Heart left ventricle (tissue), 16 donors: ENCODE results near the gene ZC3H18. TPM values are rescaled to one million over a fixed set of nuclear protein-coding genes. Genes with fewer than 3 reads are reported as not detected.

Experiments used
- ATAC-seq, 4 donors: fragments of 200-7000 bp; cut with Tn5 transposase; one replicate each; pipeline ENCODE4 v1.9.1; 2020 to 2022; ENCODE audit warnings: moderate library complexity in 4 of 4, mild to moderate bottlenecking in 3 of 4, moderate number of reproducible peaks in 1 of 4
- DNase-seq, 5 donors: peaks; one replicate each; pipeline ENCODE4 v3.0.0-alpha.2; 2020
- H3K27ac ChIP-seq, 12 donors: fragments of 200-600 bp; sonication (generic) in 4 of 12; one replicate each; pipeline versions ENCODE4 v1.5.0 to v1.8.0; 2016 to 2022; ENCODE audit warnings: mild to moderate bottlenecking in 2 of 12
- H3K27me3 ChIP-seq, 9 donors: fragments of 200-600 bp; sonication (generic) in 2 of 9; one replicate each; pipeline versions ENCODE4 v1.5.1 to v1.8.0; 2016 to 2022; ENCODE audit warnings: mild to moderate bottlenecking in 3 of 9
- H3K36me3 ChIP-seq, 9 donors: fragments of 200-600 bp; sonication (generic) in 2 of 9; one replicate each; pipeline versions ENCODE4 v1.5.0 to v1.8.0; 2018 to 2022; ENCODE audit warnings: mild to moderate bottlenecking in 2 of 9
- H3K4me1 ChIP-seq, 12 donors: fragments of 200-600 bp; sonication (generic) in 4 of 12; one replicate each; pipeline versions ENCODE4 v1.5.0 to v1.8.0; 2016 to 2022; ENCODE audit warnings: mild to moderate bottlenecking in 3 of 12
- H3K4me3 ChIP-seq, 12 donors: fragments of 200-600 bp; sonication (generic) in 4 of 12; one replicate each; pipeline versions ENCODE4 v1.5.0 to v1.8.0; 2017 to 2022; ENCODE audit warnings: mild to moderate bottlenecking in 9 of 12, moderate library complexity in 4 of 12
- H3K9me3 ChIP-seq, 12 donors: fragments of 200-600 bp; sonication (generic) in 4 of 12; one replicate each; pipeline versions ENCODE4 v1.5.0 to v1.8.0; 2016 to 2022; ENCODE audit warnings: mild to moderate bottlenecking in 1 of 12
- POLR2A ChIP-seq, 2 donors: fragments of 450-650 bp; IDR thresholded peaks; one replicate each; pipeline ENCODE4 v1.6.1; 2017; ENCODE audit warnings: antibody characterized with exemption in 2 of 2, mild to moderate bottlenecking in 2 of 2, moderate library complexity in 2 of 2
- WGBS, 4 donors: extraction: QIAGEN DNeasy Blood & Tissue Kit in 2 of 4; methylation state at CpG; one replicate each; pipeline versions ENCODE4 v1.1.5 to v1.1.7; 2013 to 2018; 5-methylcytosine and 5-hydroxymethylcytosine counted together
- intact Hi-C, 10 donors: fragments of 100-400 bp; cut with DNase I; formaldehyde crosslinking; loops; one replicate each; pipeline versions ENCODE4 v1.11.1 to v1.14.2; 2022
- polyA plus RNA-seq, 2 donors: library from polyadenylated mRNA; stranded (reverse); fragments of 200-250 nt; gene quantifications; one replicate each; pipeline ENCODE4 v1.2.3, GENCODE V29; 2013
- total RNA-seq, 9 donors: library from RNA; depleted of rRNA in 2 of 9; stranded (reverse); fragments of >200 nt in 2 of 9; fragmentation: NEBNext Ultra II Directional in 3 of 9; extraction: Animal tissue kit (Norgen Biotek cat#: 25700) in 3 of 9; gene quantifications; one replicate each; pipeline versions ENCODE4 v1.1.0 to v1.2.4, GENCODE V29; 2016 to 2023
- TF ChIP-seq, protein P1 (sequence below), 12 donors: fragments of 200-600 bp; sonication (generic) in 4 of 12; IDR thresholded peaks; one replicate each; pipeline versions ENCODE4 v1.5.0 to v1.8.0; 2018 to 2022; ENCODE audit warnings: antibody characterized with exemption in 12 of 12, mild to moderate bottlenecking in 5 of 12
- donor health status: ischemic (EF 13 %, LVEDD 7.1; RV severe dilation, severe dysfunction).
- donor health status: healthy with polysubstance abuse.
- donor health status: DM: no; HTN: yes; CAD: no.
- donor health status: DM: no; HTN: no; CAD: no.
- donor health status: ischemic (EF 25% LVEDD 6.9; RV normal size, moderate dysfunction).
- donor health status: ischemic (EF 25% LVEDD 5.7; RV mildly dilated, moderate dysfunction).
- donor health status: healthy.
- donor health status: DM: yes; HTN: yes; CAD: no.
- donor health status: ischemic (EF 35%, LVEDD 5.7; RV mildly dilated, moderate dysfunction).
- donor health status: nonischemic (EF 11% LVEDD 7.7; RV severe dilation, severe dysfunction).
- donor health status: DM: yes; HTN: yes; CAD: no.
- donor health status: PGD.
- donor health status: ischemic (EF 29% LVEDD 5.4; RV normal size, mild dysfunction).
- donor health status: nonischemic (EF 23%, LVEDD 6.1; RV moderate dilation, normal function).

The ZC3H18 gene
- total and polyA plus RNA-seq, 11 donors: 8.4 to 28.4 (median 21.9) TPM

DNA sequence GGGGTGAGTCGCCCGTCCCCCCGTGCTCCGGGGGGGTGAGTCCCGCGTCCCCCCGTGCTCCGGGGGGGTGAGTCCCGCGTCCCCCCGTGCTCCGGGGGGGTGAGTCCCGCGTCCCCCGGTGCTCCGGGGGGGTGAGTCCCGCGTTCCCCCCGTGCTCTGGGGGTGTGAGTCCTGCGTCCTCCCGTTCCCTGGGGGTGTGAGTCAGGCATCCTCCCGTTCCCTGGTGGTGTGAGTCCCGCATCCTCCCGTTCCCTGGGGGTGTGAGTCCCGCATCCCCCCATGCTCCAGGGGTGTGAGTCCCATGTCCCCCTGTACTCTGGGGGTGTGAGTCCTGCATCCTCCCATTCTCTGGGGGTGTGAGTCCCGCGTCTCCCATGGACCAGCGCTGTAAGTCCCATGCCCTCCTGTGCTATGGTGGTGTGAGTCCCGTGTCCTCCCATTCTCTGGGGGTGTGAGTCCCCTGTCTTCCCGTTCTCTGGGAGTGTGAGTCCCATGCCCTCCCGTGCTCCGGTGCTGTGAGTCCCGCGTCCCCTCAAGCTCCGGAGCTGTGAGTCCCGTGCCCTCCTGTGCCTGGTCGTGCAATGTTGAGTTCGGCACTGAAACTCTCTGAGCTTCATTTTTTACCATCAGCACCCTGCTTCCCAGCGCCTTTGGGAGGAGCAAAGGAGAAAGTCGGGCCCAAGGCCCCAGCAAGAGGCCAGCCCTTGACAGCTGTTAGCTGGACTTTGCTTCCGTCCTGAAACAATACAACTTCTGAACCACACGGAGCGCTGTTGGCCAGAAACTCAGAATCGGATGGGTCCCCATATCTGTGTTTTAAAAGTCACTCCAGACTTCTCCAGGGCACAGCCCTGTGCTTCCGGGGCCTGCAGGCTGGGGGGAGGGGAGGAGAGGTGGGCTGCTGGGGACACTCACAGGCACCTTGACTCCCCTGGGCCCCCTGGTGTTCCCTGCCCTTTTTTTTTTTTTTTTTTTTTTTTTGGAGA is 11.5 kb upstream of the ZC3H18 start:
- intact Hi-C loops: no loop called here
- TF ChIP-seq POLR2A (IDR thresholded peaks at IDR 0.05): no peak
- TF ChIP-seq, protein P1, sequence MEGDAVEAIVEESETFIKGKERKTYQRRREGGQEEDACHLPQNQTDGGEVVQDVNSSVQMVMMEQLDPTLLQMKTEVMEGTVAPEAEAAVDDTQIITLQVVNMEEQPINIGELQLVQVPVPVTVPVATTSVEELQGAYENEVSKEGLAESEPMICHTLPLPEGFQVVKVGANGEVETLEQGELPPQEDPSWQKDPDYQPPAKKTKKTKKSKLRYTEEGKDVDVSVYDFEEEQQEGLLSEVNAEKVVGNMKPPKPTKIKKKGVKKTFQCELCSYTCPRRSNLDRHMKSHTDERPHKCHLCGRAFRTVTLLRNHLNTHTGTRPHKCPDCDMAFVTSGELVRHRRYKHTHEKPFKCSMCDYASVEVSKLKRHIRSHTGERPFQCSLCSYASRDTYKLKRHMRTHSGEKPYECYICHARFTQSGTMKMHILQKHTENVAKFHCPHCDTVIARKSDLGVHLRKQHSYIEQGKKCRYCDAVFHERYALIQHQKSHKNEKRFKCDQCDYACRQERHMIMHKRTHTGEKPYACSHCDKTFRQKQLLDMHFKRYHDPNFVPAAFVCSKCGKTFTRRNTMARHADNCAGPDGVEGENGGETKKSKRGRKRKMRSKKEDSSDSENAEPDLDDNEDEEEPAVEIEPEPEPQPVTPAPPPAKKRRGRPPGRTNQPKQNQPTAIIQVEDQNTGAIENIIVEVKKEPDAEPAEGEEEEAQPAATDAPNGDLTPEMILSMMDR (IDR thresholded peaks at IDR 0.05): peak; percentile 21 to 59 (median 46)
- H3K36me3 ChIP-seq: no peaks in the 10 kb centered on the region
- WGBS, 4 donors: 47 to 55% (median 50%) methylated on average over 22 to 45 of the region's 45 CpGs
- no peak overlapping the region for H3K27ac ChIP-seq
- peaks cover 0 to 16% (median 4%) of the 10 kb centered on the region in 12 donors for H3K4me1 ChIP-seq
- ATAC-seq: peak in 3 of 4 donors; percentile 69 to 80 (median 77)
- no peaks in the 10 kb centered on the region for H3K9me3 ChIP-seq
- no peak overlapping the region for H3K4me3 ChIP-seq
- DNase-seq: peak; percentile 70 to 88 (median 81)
- H3K27me3 ChIP-seq: peaks cover 0 to 48% (median 2%) of the 10 kb centered on the region in 9 donors

DNA sequence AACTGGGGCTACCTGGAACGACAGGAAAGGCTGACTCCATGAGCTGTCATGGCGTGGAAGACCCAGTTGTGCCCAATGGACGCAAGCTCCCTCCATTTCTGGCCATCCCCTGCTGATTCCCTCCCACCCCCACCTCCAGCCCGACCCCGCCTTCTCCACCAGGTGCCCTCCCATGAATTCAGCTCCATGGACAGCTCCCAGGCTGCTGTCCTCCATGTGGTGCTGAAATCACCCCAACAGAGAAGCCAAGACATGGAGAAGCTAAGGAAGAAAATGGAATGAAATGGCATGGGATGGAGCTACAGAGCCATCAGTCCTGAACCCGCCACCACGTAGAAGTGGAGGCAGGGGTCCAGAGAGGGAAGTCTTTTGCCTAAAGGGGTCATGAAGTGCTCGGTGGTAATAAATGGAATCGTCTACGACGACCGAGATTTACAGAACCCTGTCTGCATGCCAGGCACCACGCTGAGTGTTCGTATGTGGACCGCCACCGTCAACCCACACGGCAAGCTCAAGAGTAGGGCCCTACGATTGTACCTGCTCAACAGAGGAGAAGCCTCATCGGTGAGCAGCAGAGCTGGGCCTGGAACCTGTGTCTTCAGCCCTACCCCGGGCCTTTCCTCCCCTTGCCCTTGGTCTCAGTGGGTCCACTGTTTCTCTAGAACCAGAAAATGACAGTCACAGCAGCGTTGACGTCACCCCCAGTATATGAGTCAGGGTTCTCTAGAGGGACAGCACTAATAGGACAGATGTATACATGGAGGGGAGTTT is 9.3 kb upstream of the ZC3H18 start:
- Histone ChIP-seq H3K9me3 (no peaks in the 10 kb centered on the region), H3K4me3 (no peak overlapping the region), H3K36me3 (no peaks in the 10 kb centered on the region), H3K4me1 (peaks cover 0 to 16% (median 4%) of the 10 kb centered on the region in 12 donors), H3K27ac (no peak overlapping the region), H3K27me3 (peaks cover 0 to 39% (median 2%) of the 10 kb centered on the region in 9 donors)
- intact Hi-C loops: loop anchor here in 6 of 10 donors (1.0 to 10.0 kb wide), 7 partner anchors 114 to 796 kb away; partner anchors contain the start of gene KLHDC4 (in 1 of the 6)
- DNase-seq: no peak
- peak in 1 of 4 donors; percentile 24 for ATAC-seq
- 53 to 72% (median 65%) methylated on average over 20 to 22 of the region's 22 CpGs for WGBS, 4 donors
- no peak for TF ChIP-seq POLR2A (IDR thresholded peaks at IDR 0.05)
- TF ChIP-seq, protein P1 (IDR thresholded peaks at IDR 0.05): no peak

GRCh38 chr16:88561485-88562359 is 8.5 kb upstream of the ZC3H18 start:
- DNase-seq (peak in 3 of 5 donors; percentile 29 to 44 (median 43)), ATAC-seq (peak; percentile 39 to 59 (median 49))
- H3K27ac ChIP-seq: no peak overlapping the region
- H3K36me3 ChIP-seq: no peaks in the 10 kb centered on the region
- intact Hi-C loops: loop anchor here (1.0 to 10.0 kb wide), 8 partner anchors 114 to 797 kb away; partner anchors contain the start of gene KLHDC4 (in 1 of the 10)
- H3K27me3 ChIP-seq: peaks cover 0 to 31% (median under 1%) of the 10 kb centered on the region in 9 donors
- H3K9me3 ChIP-seq: no peaks in the 10 kb centered on the region
- TF ChIP-seq POLR2A (IDR thresholded peaks at IDR 0.05): no peak
- TF ChIP-seq, protein P1 (IDR thresholded peaks at IDR 0.05): peak; percentile 44 to 76 (median 62)
- H3K4me1 ChIP-seq: peaks cover 0 to 16% (median 4%) of the 10 kb centered on the region in 12 donors
- 26 to 36% (median 30%) methylated on average over 18 to 24 of the region's 24 CpGs for WGBS, 4 donors
- H3K4me3 ChIP-seq: peak overlapping the region in 7 of 12 donors; percentile 12 to 47 (median 22)
